Lower leg skin (tissue), 4 donors: ENCODE data around the gene PNPLA8. TPM values are rescaled to one million over a fixed set of nuclear protein-coding genes. Genes with fewer than 3 reads are reported as not detected.
"Not testable (repeated sequence)": the region's sequence is repeated elsewhere in the genome, so short reads cannot be mapped to it uniquely, and the experiment has no call there.

Source experiments
- DNase-seq, 2 donors: peaks; one replicate each; pipeline ENCODE4 v3.0.0-alpha.2; 2019; ENCODE audit warnings: low spot score in 2 of 2
- H3K4me3 ChIP-seq: fragments of 200-600 bp; sonication (generic); 2 replicates; pipeline ENCODE4 v1.5.1; 2017; ENCODE audit warnings: mild to moderate bottlenecking, low read depth; ENCODE audit not compliant: poor library complexity, severe bottlenecking
- POLR2A ChIP-seq, 2 donors: fragments of 450-650 bp; IDR thresholded peaks; one replicate each; pipeline ENCODE4 v1.6.1; 2016 to 2017; ENCODE audit warnings: antibody characterized with exemption in 2 of 2, mild to moderate bottlenecking in 1 of 2, moderate library complexity in 1 of 2
- WGBS, 2 donors: methylation state at CpG; one replicate each; pipeline ENCODE4 v1.1.5; 2018; 5-methylcytosine and 5-hydroxymethylcytosine counted together
- intact Hi-C: fragments of 100-400 bp; cut with DNase I; formaldehyde crosslinking; loops from one replicate; pipeline ENCODE4 v1.15.0; 2023; ENCODE audit warnings: low total_unique reads
- total RNA-seq, 4 donors: library from RNA; depleted of rRNA; stranded (reverse); fragments of >200 nt; gene quantifications; one replicate each; pipeline ENCODE4 v1.1.0, GENCODE V29; 2016
- TF ChIP-seq, protein P1 (sequence below), 3 donors: fragments of 450-650 bp; IDR thresholded peaks; one replicate each; pipeline ENCODE4 v1.5.1; 2016; ENCODE audit warnings: antibody characterized with exemption in 3 of 3, mild to moderate bottlenecking in 3 of 3, moderate library complexity in 2 of 3

The PNPLA8 gene
- total RNA-seq, 4 donors from 2014 or later, result 25.6 to 37.1 (median 33.3) TPM

DNA sequence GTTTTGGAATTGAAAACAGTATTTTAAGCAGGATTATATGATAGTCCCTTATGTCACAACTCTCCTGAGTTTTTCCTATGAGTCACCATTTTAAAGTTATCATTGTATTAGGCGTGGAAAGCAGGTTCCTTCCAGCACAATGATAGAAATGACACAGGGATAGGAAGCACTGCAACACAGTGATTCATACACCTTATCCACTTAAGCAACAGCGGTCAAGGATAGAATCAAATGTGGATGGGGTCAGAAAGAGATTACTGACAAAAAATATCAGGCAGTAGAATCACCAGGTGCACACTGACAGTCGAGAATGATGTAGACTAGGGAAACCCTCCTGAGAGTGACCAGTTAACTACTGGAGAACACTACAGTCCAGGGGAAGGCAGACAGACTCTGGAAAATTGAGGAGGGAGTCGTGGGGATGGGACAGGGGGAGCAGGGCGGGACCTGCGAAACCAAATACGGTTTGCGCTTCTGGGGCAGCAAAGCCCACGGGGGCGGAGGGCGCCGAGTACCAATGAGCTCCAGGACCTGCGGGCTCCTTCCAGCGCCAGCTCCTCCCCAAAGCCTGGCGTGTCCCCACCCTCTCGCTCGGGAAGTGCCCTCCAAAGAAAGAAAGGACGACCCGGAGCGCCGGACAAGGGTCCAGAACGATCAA lies 479 bp downstream of the PNPLA8 start:
- intact Hi-C loops, result no loop called here
- WGBS, 2 donors, result 0 to 2% methylated on average over 22 of the region's 22 CpGs

DNA sequence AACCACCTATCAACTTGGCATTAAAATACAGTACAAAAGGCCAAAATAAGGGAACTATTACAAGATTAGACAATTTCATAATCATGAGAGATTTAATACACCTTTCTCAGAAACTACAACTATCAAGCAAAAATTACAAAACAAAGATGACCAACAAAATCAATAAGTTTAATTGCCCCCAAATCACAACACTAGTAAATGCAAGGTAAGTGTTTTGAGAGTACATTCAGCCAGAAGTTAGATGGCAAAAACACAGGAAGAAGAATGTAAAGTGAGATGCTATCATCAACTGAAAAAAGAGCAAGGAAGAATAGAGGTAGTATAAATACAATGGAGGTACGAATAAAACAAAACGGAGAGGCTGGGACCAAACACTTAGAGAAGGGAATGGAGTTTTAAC lies 3.2 kb downstream of the PNPLA8 start:
- no peak overlapping the region for H3K4me3 ChIP-seq
- intact Hi-C loops, result no loop called here
- TF ChIP-seq, protein P1, sequence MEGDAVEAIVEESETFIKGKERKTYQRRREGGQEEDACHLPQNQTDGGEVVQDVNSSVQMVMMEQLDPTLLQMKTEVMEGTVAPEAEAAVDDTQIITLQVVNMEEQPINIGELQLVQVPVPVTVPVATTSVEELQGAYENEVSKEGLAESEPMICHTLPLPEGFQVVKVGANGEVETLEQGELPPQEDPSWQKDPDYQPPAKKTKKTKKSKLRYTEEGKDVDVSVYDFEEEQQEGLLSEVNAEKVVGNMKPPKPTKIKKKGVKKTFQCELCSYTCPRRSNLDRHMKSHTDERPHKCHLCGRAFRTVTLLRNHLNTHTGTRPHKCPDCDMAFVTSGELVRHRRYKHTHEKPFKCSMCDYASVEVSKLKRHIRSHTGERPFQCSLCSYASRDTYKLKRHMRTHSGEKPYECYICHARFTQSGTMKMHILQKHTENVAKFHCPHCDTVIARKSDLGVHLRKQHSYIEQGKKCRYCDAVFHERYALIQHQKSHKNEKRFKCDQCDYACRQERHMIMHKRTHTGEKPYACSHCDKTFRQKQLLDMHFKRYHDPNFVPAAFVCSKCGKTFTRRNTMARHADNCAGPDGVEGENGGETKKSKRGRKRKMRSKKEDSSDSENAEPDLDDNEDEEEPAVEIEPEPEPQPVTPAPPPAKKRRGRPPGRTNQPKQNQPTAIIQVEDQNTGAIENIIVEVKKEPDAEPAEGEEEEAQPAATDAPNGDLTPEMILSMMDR (IDR thresholded peaks at IDR 0.05), result no peak
- no peak for TF ChIP-seq POLR2A (IDR thresholded peaks at IDR 0.05)
- no peak for DNase-seq
- 83 to 93% methylated on average over 2 of the region's 2 CpGs for WGBS, 2 donors

More for the DNA sequence above, 479 bp downstream of the PNPLA8 start:
- H3K4me3 ChIP-seq, result peak overlapping the region; percentile 53
- no peak for DNase-seq
- no peak for TF ChIP-seq POLR2A (IDR thresholded peaks at IDR 0.05)
- TF ChIP-seq, protein P1 (IDR thresholded peaks at IDR 0.05), result no peak

DNA sequence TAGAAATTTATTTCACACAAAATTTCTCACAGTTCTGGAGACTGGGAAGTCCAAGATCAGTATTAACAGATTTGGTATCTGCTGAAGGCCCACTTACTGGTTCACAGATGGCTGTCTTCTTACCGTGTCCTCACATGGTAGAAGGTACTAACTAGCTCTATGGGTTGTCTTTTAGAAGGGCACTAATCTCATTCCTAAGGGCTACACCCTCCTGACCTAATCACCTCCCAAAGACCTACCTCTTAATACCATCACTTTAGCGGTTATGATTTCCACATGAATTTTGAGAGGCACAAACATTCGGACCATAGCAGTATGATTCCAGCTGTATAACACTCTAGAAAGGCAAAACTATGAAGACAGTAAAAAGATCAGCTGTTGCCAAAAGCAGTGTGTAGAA lies 8.0 kb downstream of the PNPLA8 start:
- no peak overlapping the region for H3K4me3 ChIP-seq
- 96 to 98% methylated on average over 3 of the region's 3 CpGs for WGBS, 2 donors
- intact Hi-C loops, result no loop called here
- DNase-seq, result no peak
- TF ChIP-seq, protein P1 (IDR thresholded peaks at IDR 0.05), result no peak
- no peak for TF ChIP-seq POLR2A (IDR thresholded peaks at IDR 0.05)

DNA sequence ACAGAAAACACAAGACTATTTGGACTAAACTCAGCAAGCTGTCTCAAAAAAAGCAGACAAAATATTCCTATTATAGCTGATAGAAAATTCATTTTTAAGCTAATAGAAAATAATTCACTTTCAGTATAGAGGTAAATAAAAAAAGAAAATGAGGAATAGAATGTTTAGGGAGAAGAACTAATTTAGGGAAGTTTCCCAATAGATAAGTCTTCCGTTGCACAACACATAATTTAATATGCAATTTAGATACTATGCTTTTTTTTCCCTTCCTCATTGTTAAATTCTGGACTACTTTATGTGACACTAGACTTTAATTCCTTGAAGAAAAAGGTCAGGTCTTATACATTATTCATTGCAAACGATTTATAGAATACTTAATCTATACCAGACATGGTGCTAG lies 10.3 kb downstream of the PNPLA8 start:
- DNase-seq, result no peak
- WGBS, 2 donors, result 76 to 77% methylated on average over 2 of the region's 2 CpGs
- TF ChIP-seq POLR2A (IDR thresholded peaks at IDR 0.05), result no peak
- TF ChIP-seq, protein P1 (IDR thresholded peaks at IDR 0.05), result no peak
- intact Hi-C loops, result no loop called here
- no peak overlapping the region for H3K4me3 ChIP-seq

DNA sequence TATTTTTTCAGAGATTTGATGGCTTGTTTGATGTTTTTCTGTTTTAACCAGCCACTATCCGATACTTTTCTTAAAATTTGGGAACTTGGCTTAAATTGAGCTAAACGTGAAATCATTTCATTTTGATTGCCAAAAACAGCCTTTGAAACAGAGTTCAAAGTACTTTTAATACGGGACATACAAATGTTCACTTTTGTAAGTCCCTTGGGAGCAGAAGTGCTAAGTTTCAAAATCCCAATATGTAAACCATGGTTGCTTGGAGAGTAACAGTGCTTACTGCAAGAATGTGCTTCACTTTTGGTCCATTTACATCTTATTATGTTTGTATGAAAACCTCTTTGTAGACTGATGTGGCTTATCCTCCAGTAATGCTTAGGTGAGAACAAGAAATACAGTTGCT lies 10.9 kb downstream of the PNPLA8 start:
- TF ChIP-seq POLR2A (IDR thresholded peaks at IDR 0.05), result no peak
- TF ChIP-seq, protein P1 (IDR thresholded peaks at IDR 0.05), result no peak
- intact Hi-C loops, result no loop called here
- no peak for DNase-seq
- H3K4me3 ChIP-seq, result no peak overlapping the region
- 44 to 49% methylated on average over 3 of the region's 3 CpGs for WGBS, 2 donors

DNA sequence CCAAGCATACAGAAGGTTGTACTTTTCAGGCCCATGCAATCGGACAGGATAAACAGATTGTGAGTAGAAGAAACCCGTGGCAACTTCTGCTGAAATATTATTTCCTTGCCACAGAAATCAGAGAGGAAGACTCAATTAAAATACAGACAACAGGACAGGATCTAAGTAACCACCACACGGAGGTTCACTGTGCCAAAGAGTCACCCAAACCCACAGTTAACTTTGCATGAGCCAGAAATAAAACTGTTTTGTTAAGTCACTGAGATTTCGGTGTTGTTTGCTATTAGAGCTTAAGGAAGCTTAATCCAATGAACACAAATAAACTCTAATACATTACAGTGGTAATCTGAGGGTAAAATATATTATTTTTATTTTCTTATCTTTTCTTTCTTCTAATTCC lies 14.0 kb downstream of the PNPLA8 start:
- DNase-seq, result no peak
- WGBS, 2 donors, result 93 to 94% methylated on average over 4 of the region's 4 CpGs
- no peak for TF ChIP-seq POLR2A (IDR thresholded peaks at IDR 0.05)
- TF ChIP-seq, protein P1 (IDR thresholded peaks at IDR 0.05), result no peak
- no peak overlapping the region for H3K4me3 ChIP-seq
- intact Hi-C loops, result no loop called here

DNA sequence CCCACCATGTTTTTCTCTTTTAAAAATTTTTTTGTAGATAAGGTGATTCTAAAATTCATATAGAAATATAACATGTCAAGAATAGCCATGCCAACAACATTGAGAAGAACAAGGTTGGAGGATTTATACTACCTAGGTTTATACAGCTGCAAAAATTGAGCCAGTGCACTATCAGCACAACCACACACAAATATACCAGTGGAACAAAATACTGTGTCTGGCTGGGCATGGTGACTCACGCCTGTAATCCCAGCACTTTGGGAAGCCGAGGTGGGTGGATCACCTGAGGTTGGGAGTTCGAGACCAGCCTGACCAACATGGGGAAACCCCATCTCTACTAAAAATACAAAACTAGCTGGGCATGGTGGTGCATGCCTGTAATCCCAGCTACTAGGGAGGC lies 21.4 kb downstream of the PNPLA8 start:
- intact Hi-C loops, DNase-seq, H3K4me3 ChIP-seq: not testable (repeated sequence)
- WGBS, 2 donors, result 90 to 100% methylated on average over 3 of the region's 3 CpGs
